SKM-1 treated with dmso at 0.1 percent for 144 hours (cell line): Measurements from ENCODE around the gene KMT5B.

ENCODE experiments used
- DNase-seq: peaks from one replicate; lab custom pipeline; 2025; ENCODE audit not compliant: unreplicated experiment; lab: John Stamatoyannopoulos, UW

Gene KMT5B

DNA sequence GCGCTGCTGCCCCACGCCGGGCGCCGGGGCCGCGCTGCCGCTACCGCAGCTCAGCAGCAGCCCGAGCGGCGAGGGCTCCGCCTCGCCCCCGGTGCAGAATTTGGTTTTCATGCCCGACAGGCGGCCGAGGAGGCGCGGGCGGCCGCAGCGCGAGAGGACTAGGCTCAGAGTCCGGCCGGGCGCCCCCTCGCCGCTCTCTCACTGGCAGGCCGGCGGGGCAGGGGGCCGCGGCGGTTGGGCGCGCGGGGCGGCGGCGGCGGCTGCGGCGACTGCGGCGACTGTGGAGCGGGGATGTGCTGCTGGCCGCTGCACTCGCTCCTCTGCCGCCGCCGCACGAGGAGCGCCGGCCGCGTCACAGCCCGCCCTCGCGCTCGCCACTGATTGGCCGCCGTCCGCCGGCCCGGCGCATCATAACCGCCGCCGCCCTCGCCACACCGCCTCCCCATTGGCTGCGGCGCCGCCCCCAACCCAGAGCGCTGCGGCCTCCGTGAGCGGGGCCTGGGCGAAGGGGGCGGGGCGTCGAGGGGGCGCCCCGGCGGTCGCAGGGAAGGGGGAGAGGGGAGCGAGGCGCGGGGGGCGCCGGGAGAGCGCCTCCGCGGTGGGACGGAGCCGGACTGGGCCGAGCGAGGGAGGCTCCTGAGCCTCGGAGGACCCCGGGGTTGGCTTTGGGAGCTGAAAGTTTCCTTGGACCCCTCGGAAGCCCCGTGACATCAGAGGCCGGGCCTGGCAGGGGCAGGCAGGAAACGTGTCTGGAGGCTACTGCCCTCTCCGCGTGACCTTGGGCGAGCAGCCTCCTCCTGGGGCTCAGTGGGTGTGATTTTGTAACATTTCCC lies 91.8 kb downstream of the KMT5B start, which contains the start of gene CHKA:
Gene CHKA, minus strand, starts transcription at position 322 of the 833 bp plus-strand sequence. Its CDS starts 211 bp downstream, at position 111.
- DNase-seq = peak; percentile 93

- DNase-seq = no peak
Observed at GRCh38 chr11:68120273-68121066, 92.6 kb downstream of the KMT5B start.

GRCh38 chr11:68118706-68119448 lies 94.2 kb downstream of the KMT5B start:
- DNase-seq = peak; percentile 93

DNA sequence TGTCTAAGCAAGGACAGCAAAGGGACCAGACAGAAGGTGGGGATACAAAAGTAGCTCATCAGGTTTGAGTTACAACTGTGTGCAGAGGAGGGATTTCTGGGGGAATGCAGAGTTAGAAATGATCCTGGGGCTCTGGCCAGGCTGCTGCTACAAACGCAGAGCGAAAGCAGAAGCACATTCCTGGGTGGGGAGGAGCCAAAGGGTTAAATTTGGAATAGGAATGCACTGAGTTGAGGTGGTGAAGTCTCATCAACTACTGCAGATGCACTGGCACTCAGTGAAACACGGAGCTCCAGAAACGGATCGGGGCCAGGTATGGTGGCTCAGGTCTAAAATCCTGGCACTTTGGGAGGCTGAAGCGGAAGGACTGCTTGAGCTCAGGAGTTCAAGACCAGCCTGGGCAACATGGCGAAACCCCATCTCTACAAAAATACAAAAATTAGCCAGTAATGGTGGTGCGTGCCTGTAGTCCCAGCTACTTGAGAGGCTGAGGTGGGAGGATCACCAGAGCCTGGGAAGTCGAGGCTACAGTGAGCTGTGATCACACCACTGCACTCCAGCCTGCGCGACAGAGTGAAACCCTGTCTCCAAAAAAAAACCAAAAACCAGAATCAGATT lies 95.1 kb downstream of the KMT5B start:
- DNase-seq = no peak

DNA sequence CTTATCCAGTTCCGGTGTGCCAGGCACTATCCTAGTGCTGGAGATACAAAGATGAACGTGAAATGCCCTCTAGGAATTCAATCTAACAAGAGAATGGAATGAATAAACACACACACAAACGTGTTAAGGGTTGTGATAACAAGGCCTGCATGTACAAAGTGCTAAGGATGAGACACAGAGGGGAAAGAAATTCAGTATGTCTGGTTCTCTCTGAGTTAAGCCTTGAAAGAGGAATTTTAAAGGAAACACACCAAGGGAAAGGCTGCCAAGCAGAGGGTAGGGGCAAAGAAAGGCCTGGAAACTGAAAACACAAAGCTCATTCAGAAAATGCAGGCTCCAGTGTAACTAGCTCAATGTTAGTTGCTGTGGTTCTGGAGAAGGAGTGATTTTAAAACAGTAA lies 96.1 kb downstream of the KMT5B start:
- DNase-seq = no peak

DNA sequence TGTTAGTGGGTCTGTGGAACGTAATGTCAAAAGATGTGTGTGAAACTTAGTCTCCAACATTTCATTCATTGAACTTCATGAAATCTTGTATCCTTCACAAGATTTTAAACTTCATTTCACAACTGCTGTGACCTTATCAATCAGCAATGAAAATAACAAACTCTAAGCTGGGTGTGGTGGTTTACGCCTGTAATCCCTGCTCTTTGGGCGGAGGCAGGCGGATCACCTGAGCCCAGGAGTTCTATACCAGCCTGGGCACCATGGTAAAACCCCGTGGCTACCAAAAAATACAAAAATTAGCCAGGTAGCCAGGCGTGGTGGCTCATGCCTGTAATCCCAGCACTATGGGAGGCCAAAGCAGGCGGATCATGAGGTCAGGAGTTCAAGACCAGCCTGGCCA lies 97.0 kb downstream of the KMT5B start:
- DNase-seq = no peak

- peak; percentile 70 for DNase-seq
Observed at GRCh38 chr11:68115285-68115684, 97.8 kb downstream of the KMT5B start.

- no peak for DNase-seq
Observed at GRCh38 chr11:68113986-68114385, 99.1 kb downstream of the KMT5B start.

- no peak for DNase-seq
Observed at GRCh38 chr11:68107689-68108088, 105.4 kb downstream of the KMT5B start.

- no peak for DNase-seq
Observed at GRCh38 chr11:68106165-68106940, 106.7 kb downstream of the KMT5B start.
